ENCODE results near the gene SOX12.

Gene SOX12

DNA sequence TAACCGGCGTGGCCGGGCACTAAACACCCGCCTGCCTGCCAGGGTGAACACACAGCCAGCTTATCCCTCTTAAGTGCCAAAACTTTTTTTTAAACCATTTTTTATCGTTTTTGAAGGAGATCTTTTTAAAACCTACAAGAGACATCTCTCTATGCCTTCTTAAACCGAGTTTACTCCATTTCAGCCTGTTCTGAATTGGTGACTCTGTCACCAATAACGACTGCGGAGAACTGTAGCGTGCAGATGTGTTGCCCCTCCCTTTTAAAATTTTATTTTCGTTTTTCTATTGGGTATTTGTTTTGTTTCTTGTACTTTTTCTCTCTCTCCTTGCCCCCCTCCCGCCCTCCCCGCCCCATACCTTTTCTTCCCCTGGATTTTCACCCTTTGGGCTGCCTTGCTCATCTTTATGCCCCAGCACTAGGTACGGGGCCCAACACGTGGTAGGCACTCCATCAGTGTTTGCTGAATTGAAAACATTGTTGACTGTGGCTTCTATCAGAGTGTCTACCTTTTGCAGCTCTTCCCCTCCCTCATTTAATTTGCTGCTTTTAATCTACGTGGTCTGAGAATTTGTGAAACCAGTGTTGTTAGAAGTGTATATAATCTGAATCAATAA, 26.5 kb upstream of the SOX12 start:
- Histone ChIP-seq H4K91ac (ENCODE audit: low read length) (peak overlapping the region; percentile 71), H2BK5ac (ENCODE audit: low read depth, low read length, poor library complexity, severe bottlenecking) (no peak overlapping the region), H2BK120ac (ENCODE audit: low read depth, low read length) (peak overlapping the region; percentile 21), H2AFZ (ENCODE audit: low read depth, low read length) (no peak overlapping the region), H3K9me3 (ENCODE audit: control insufficient read depth, low read length) (no peaks in the 10 kb centered on the region), H3K79me1 (replicated peaks; ENCODE audit: low read length, poor library complexity, severe bottlenecking) (peaks cover 8% of the 10 kb centered on the region), H4K8ac (ENCODE audit: low read length) (no peak overlapping the region), H3K4me1 (ENCODE audit: control insufficient read depth, insufficient read depth, low read depth, low read length) (peaks cover 15% of the 10 kb centered on the region), H3K4me2 (ENCODE audit: low read length, poor library complexity, severe bottlenecking) (peak overlapping the region; percentile 76), H3K27me3 (ENCODE audit: control insufficient read depth in 1 of 2, insufficient read depth in 1 of 2, low read length in 2 of 2) (no peaks in the 10 kb centered on the region), H2BK15ac (ENCODE audit: low read depth, poor library complexity, severe bottlenecking) (no peak overlapping the region), H2AK5ac (ENCODE audit: low read length, severe bottlenecking) (peak overlapping the region; percentile 5), H3K23ac (ENCODE audit: low read length in 2 of 2) (peak overlapping the region in 1 of 2 experiments; percentile 79), H3K14ac (ENCODE audit: low read length in 2 of 2) (peak overlapping the region in 1 of 2 experiments; percentile 97), H2BK12ac (ENCODE audit: low read length in 2 of 2) (no peak overlapping the region), H3K18ac (ENCODE audit: low read depth in 1 of 2, low read length in 2 of 2) (peak overlapping the region; percentile 96 to 97), H3K36me3 (ENCODE audit: control insufficient read depth in 1 of 2, insufficient read depth in 2 of 2, low read depth in 1 of 2, low read length in 2 of 2) (peaks cover 0 to 11% of the 10 kb centered on the region in 2 experiments), H3K4ac (ENCODE audit: low read depth in 1 of 2, low read length in 2 of 2) (peak overlapping the region; percentile 97 to 100), H3K9ac (ENCODE audit: low read length) (peak overlapping the region; percentile 98), H3K4me3 (ENCODE audit: insufficient read depth in 1 of 2, low read depth in 1 of 2, low read length in 2 of 2) (peak overlapping the region; percentile 86 to 99), H3K27ac (ENCODE audit: low read length, poor library complexity, severe bottlenecking) (peak overlapping the region; percentile 80)
- WGBS, result 4% methylated on average over 11 of the region's 15 CpGs
- peak; percentile 20 for DNase-seq

DNA sequence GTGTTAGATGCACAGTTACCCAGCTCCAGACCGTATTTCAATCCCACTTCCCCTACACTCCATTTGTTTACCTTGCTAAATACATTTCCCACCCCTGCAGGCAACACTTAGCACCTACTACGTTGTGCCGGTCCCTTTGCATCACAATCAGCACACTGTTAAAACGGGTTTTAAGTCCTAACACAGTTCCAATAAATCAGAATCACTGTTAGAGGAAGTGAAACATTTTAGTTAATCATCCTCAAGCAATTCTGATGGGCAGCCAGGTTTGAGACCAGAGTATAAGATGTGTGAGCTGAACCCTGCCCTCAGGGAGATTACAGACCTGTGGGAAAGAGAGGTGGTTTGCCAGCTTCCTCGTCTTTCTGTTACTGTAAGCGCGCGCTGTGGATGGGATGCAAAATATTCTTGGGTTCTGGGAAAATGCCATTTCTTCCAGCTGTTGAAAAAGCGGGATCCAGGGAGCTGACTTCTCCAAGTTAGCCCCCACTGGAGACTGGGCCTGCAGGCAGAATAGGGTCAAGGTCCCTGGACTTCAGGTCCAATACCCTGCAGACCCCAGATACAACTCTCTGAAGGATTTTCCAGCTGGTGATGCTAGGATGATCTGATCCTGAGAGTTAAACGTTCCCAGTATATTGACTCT, 24.9 kb upstream of the SOX12 start:
- H3K18ac ChIP-seq (ENCODE audit: low read depth in 1 of 2, low read length in 2 of 2), result peak overlapping the region in 1 of 2 experiments; percentile 40
- peaks cover 15% of the 10 kb centered on the region for H3K4me1 ChIP-seq (ENCODE audit: control insufficient read depth, insufficient read depth, low read depth, low read length)
- H3K14ac ChIP-seq (ENCODE audit: low read length in 2 of 2), result no peak overlapping the region
- H2BK15ac ChIP-seq (ENCODE audit: low read depth, poor library complexity, severe bottlenecking), result no peak overlapping the region
- 16% methylated on average over 10 of the region's 10 CpGs for WGBS
- peaks cover 0 to 11% of the 10 kb centered on the region in 2 experiments for H3K36me3 ChIP-seq (ENCODE audit: control insufficient read depth in 1 of 2, insufficient read depth in 2 of 2, low read depth in 1 of 2, low read length in 2 of 2)
- H4K8ac ChIP-seq (ENCODE audit: low read length), result no peak overlapping the region
- no peak overlapping the region for H2AFZ ChIP-seq (ENCODE audit: low read depth, low read length)
- H2BK12ac ChIP-seq (ENCODE audit: low read length in 2 of 2), result peak overlapping the region in 1 of 2 experiments; percentile 77
- H3K4me2 ChIP-seq (ENCODE audit: low read length, poor library complexity, severe bottlenecking), result peak overlapping the region; percentile 25
- H3K9me3 ChIP-seq (ENCODE audit: control insufficient read depth, low read length), result no peaks in the 10 kb centered on the region
- peaks cover 4% of the 10 kb centered on the region for H3K79me1 ChIP-seq (replicated peaks; ENCODE audit: low read length, poor library complexity, severe bottlenecking)
- H3K27me3 ChIP-seq (ENCODE audit: control insufficient read depth in 1 of 2, insufficient read depth in 1 of 2, low read length in 2 of 2), result no peaks in the 10 kb centered on the region
- peak overlapping the region; percentile 98 for H3K9ac ChIP-seq (ENCODE audit: low read length)
- no peak overlapping the region for H2BK120ac ChIP-seq (ENCODE audit: low read depth, low read length)
- DNase-seq, result peak; percentile 36
- H3K4me3 ChIP-seq (ENCODE audit: insufficient read depth in 1 of 2, low read depth in 1 of 2, low read length in 2 of 2), result peak overlapping the region in 1 of 2 experiments; percentile 99
- no peak overlapping the region for H2AK5ac ChIP-seq (ENCODE audit: low read length, severe bottlenecking)
- H4K91ac ChIP-seq (ENCODE audit: low read length), result peak overlapping the region; percentile 57
- peak overlapping the region; percentile 66 to 74 for H3K4ac ChIP-seq (ENCODE audit: low read depth in 1 of 2, low read length in 2 of 2)
- no peak overlapping the region for H3K23ac ChIP-seq (ENCODE audit: low read length in 2 of 2)
- H3K27ac ChIP-seq (ENCODE audit: low read length, poor library complexity, severe bottlenecking), result peak overlapping the region; percentile 63
- H2BK5ac ChIP-seq (ENCODE audit: low read depth, low read length, poor library complexity, severe bottlenecking), result no peak overlapping the region

DNA sequence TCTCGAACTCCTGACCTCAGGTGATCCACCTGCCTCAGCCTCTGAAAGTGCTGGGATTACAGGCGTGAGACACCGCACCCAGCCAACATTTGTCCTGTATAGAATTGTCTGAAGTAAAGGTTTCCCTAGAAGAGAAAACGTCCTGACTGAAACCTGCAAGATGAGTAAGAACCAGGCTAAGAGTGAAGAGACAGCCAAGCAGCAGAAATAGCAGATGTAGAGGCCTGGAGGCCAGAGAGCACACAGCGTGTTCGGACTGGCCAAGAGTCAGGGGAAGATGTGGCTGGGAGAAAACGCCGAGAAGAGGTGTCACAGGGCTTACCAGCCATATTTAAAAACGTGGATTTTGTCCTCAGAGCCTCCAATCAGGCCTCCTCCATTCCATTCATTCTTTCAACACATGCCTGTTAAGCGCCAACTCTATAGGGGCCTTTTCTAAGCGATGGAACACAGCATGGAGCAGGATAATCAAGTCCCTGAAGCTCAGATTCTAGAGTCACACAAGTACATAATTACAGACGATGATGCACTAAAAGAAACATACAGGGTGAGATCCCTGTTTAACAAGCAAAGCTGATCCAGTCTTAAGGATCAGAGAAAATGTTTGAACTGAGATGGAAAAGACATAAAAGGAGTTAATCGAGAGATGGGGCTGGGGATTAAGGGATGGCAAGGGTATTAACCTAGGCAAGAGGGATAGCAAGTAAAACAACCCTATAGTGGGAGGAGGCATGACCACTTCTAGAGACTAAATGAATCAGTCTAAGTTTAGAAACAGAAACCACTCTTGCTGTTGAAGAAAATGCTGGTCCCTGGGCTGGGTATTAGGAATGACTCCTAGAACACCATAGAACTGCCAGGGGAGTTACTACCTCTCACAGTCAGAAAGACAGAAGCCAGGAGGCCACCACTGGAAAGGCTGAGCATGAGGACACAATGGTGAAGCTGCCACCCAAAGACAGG, 23.2 kb upstream of the SOX12 start:
- WGBS, result 73% methylated on average over 13 of the region's 13 CpGs

More for the DNA sequence above, 23.2 kb upstream of the SOX12 start:
- H3K36me3 ChIP-seq (ENCODE audit: control insufficient read depth in 1 of 2, insufficient read depth in 2 of 2, low read depth in 1 of 2, low read length in 2 of 2), result peaks cover 0 to 11% of the 10 kb centered on the region in 2 experiments
- no peak overlapping the region for H2BK120ac ChIP-seq (ENCODE audit: low read depth, low read length)
- no peak overlapping the region for H2BK5ac ChIP-seq (ENCODE audit: low read depth, low read length, poor library complexity, severe bottlenecking)
- H3K4me2 ChIP-seq (ENCODE audit: low read length, poor library complexity, severe bottlenecking), result no peak overlapping the region
- H3K4me1 ChIP-seq (ENCODE audit: control insufficient read depth, insufficient read depth, low read depth, low read length), result peaks cover 14% of the 10 kb centered on the region
- H3K23ac ChIP-seq (ENCODE audit: low read length in 2 of 2), result no peak overlapping the region
- no peak overlapping the region for H3K27ac ChIP-seq (ENCODE audit: low read length, poor library complexity, severe bottlenecking)
- peak overlapping the region; percentile 51 for H4K8ac ChIP-seq (ENCODE audit: low read length)
- H3K79me1 ChIP-seq (replicated peaks; ENCODE audit: low read length, poor library complexity, severe bottlenecking), result peaks cover 4% of the 10 kb centered on the region
- H3K14ac ChIP-seq (ENCODE audit: low read length in 2 of 2), result peak overlapping the region in 1 of 2 experiments; percentile 45
- no peak overlapping the region for H3K4me3 ChIP-seq (ENCODE audit: insufficient read depth in 1 of 2, low read depth in 1 of 2, low read length in 2 of 2)
- no peak overlapping the region for H2AFZ ChIP-seq (ENCODE audit: low read depth, low read length)
- no peak overlapping the region for H2AK5ac ChIP-seq (ENCODE audit: low read length, severe bottlenecking)
- H3K9me3 ChIP-seq (ENCODE audit: control insufficient read depth, low read length), result no peaks in the 10 kb centered on the region
- DNase-seq, result peak; percentile 31
- peak overlapping the region; percentile 71 for H4K91ac ChIP-seq (ENCODE audit: low read length)
- H2BK12ac ChIP-seq (ENCODE audit: low read length in 2 of 2), result peak overlapping the region; percentile 29 to 59
- no peak overlapping the region for H3K9ac ChIP-seq (ENCODE audit: low read length)
- peak overlapping the region; percentile 6 to 13 for H3K18ac ChIP-seq (ENCODE audit: low read depth in 1 of 2, low read length in 2 of 2)
- peak overlapping the region in 1 of 2 experiments; percentile 20 for H3K4ac ChIP-seq (ENCODE audit: low read depth in 1 of 2, low read length in 2 of 2)
- no peak overlapping the region for H2BK15ac ChIP-seq (ENCODE audit: low read depth, poor library complexity, severe bottlenecking)
- no peaks in the 10 kb centered on the region for H3K27me3 ChIP-seq (ENCODE audit: control insufficient read depth in 1 of 2, insufficient read depth in 1 of 2, low read length in 2 of 2)
